SK-N-MC (cell line): Measurements from ENCODE around the gene EVC2.

Source experiments
- DNase-seq: peaks from one replicate; pipeline ENCODE4 v3.0.0-alpha.2; 2011; ENCODE audit warnings: low read depth, low spot score
- H3K27ac ChIP-seq: fragments of 200-600 bp; sonication (generic); 2 replicates; pipeline ENCODE4 v1.5.1; 2016; ENCODE audit warnings: mixed run types
- H3K36me3 ChIP-seq: fragments of 200-600 bp; sonication (generic); 2 replicates; pipeline ENCODE4 v1.6.1; 2017; ENCODE audit warnings: antibody characterized with exemption, low read length, mixed read lengths; ENCODE audit not compliant: insufficient read depth
- H3K4me3 ChIP-seq: fragments of 200-600 bp; sonication (generic); 2 replicates; pipeline ENCODE4 v1.5.1; 2016
- H3K9ac ChIP-seq: fragments of 200-600 bp; sonication (generic); 2 replicates; pipeline ENCODE4 v1.8.0; 2017; ENCODE audit warnings: mixed run types, mixed read lengths; ENCODE audit not compliant: insufficient read length
- H3K9me3 ChIP-seq: fragments of 200-600 bp; sonication (generic); 2 replicates; pipeline ENCODE4 v1.6.1; 2017; ENCODE audit warnings: low read depth, mild to moderate bottlenecking, antibody characterized with exemption, low read length, moderate library complexity, mixed read lengths
- EZH2 ChIP-seq: fragments of 200-600 bp; sonication (generic); IDR thresholded peaks from one replicate; pipeline ENCODE4 v1.6.1; 2017; ENCODE audit warnings: antibody characterized with exemption
- FOXP2 ChIP-seq: optimal IDR thresholded peaks from 2 replicates; pipeline ENCODE3; 2011; ENCODE audit warnings: mild to moderate bottlenecking, moderate library complexity; ENCODE audit not compliant: insufficient read depth; ENCODE audit errors: extremely low read length, control extremely low read depth
- POLR2AphosphoS5 ChIP-seq: IDR thresholded peaks from 2 replicates; pipeline ENCODE4 v1.6.1; 2012; ENCODE audit warnings: mild to moderate bottlenecking, low read depth, low read length, borderline replicate concordance

The EVC2 gene

GRCh38 chr4:5636766-5637670 lies 71.3 kb downstream of the EVC2 start:
- DNase-seq, result no peak
- TF ChIP-seq POLR2AphosphoS5 (no peak), EZH2 (no peak), FOXP2 (no peak)

GRCh38 chr4:5635826-5636195 lies 72.5 kb downstream of the EVC2 start:
- no peak overlapping the region for H3K4me3 ChIP-seq
- DNase-seq, result no peak
- H3K9ac ChIP-seq, result no peak overlapping the region
- H3K9me3 ChIP-seq, result no peaks in the 10 kb centered on the region
- H3K27ac ChIP-seq, result no peak overlapping the region
- TF ChIP-seq FOXP2 (no peak), POLR2AphosphoS5 (no peak), EZH2 (no peak)
- H3K36me3 ChIP-seq, result peaks cover 6% of the 10 kb centered on the region; the same call in 1 of the 2 replicates

More at GRCh38 chr4:5636766-5637670, 71.3 kb downstream of the EVC2 start:
- no peak overlapping the region for H3K9ac ChIP-seq
- H3K27ac ChIP-seq, result no peak overlapping the region
- H3K9me3 ChIP-seq, result no peaks in the 10 kb centered on the region
- H3K4me3 ChIP-seq, result no peak overlapping the region
- H3K36me3 ChIP-seq, result peaks cover 6% of the 10 kb centered on the region; the same call in 1 of the 2 replicates

GRCh38 chr4:5632571-5632970 lies 75.8 kb downstream of the EVC2 start:
- no peak overlapping the region for H3K9ac ChIP-seq
- H3K27ac ChIP-seq, result no peak overlapping the region
- TF ChIP-seq POLR2AphosphoS5, result no peak
- no peaks in the 10 kb centered on the region for H3K36me3 ChIP-seq
- DNase-seq, result no peak
- H3K4me3 ChIP-seq, result no peak overlapping the region
- no peaks in the 10 kb centered on the region for H3K9me3 ChIP-seq

GRCh38 chr4:5632066-5632440 lies 76.3 kb downstream of the EVC2 start:
- no peaks in the 10 kb centered on the region for H3K9me3 ChIP-seq
- H3K4me3 ChIP-seq, result no peak overlapping the region
- H3K36me3 ChIP-seq, result no peaks in the 10 kb centered on the region
- H3K27ac ChIP-seq, result no peak overlapping the region
- no peak for DNase-seq
- TF ChIP-seq EZH2, result no peak
- TF ChIP-seq FOXP2, result no peak
- no peak for TF ChIP-seq POLR2AphosphoS5
- no peak overlapping the region for H3K9ac ChIP-seq

- H3K9me3 ChIP-seq, result no peaks in the 10 kb centered on the region
- no peak for TF ChIP-seq EZH2
- no peak for TF ChIP-seq POLR2AphosphoS5
- TF ChIP-seq FOXP2, result no peak
- DNase-seq, result no peak
- no peak overlapping the region for H3K9ac ChIP-seq
- no peak overlapping the region for H3K27ac ChIP-seq
- no peak overlapping the region for H3K4me3 ChIP-seq
- H3K36me3 ChIP-seq, result no peaks in the 10 kb centered on the region
These were observed 76.8 kb downstream of the EVC2 start for GRCh38 chr4:5631352-5632065.

GRCh38 chr4:5630762-5631161 lies 77.6 kb downstream of the EVC2 start:
- Histone ChIP-seq H3K4me3 (no peak overlapping the region), H3K9me3 (no peaks in the 10 kb centered on the region), H3K36me3 (no peaks in the 10 kb centered on the region), H3K9ac (no peak overlapping the region), H3K27ac (no peak overlapping the region)
- TF ChIP-seq FOXP2 (no peak), EZH2 (no peak), POLR2AphosphoS5 (no peak)
- DNase-seq, result no peak

- peaks cover 3% of the 10 kb centered on the region; the same call in 1 of the 2 replicates for H3K36me3 ChIP-seq
- no peaks in the 10 kb centered on the region for H3K9me3 ChIP-seq
- TF ChIP-seq FOXP2, result no peak
- TF ChIP-seq EZH2, result no peak
- TF ChIP-seq POLR2AphosphoS5, result no peak
- DNase-seq, result no peak
- H3K27ac ChIP-seq, result no peak overlapping the region
- no peak overlapping the region for H3K4me3 ChIP-seq
- H3K9ac ChIP-seq, result no peak overlapping the region
These were observed 78.8 kb downstream of the EVC2 start for GRCh38 chr4:5629542-5629941.

- Histone ChIP-seq H3K36me3 (peaks cover 7% of the 10 kb centered on the region; the same call in 1 of the 2 replicates), H3K9ac (no peak overlapping the region), H3K27ac (no peak overlapping the region), H3K4me3 (no peak overlapping the region), H3K9me3 (no peaks in the 10 kb centered on the region)
- DNase-seq, result no peak
- TF ChIP-seq EZH2 (no peak), POLR2AphosphoS5 (no peak), FOXP2 (no peak)
These were observed 81.4 kb downstream of the EVC2 start for GRCh38 chr4:5626913-5627312.

GRCh38 chr4:5622596-5622995 lies 85.8 kb downstream of the EVC2 start:
- peaks cover 7% of the 10 kb centered on the region; the same call in 1 of the 2 replicates for H3K36me3 ChIP-seq
- TF ChIP-seq POLR2AphosphoS5, result no peak
- TF ChIP-seq FOXP2, result no peak
- no peak for TF ChIP-seq EZH2
- H3K9me3 ChIP-seq, result no peaks in the 10 kb centered on the region
- no peak overlapping the region for H3K9ac ChIP-seq
- H3K27ac ChIP-seq, result no peak overlapping the region
- H3K4me3 ChIP-seq, result no peak overlapping the region
- DNase-seq, result no peak
